Measurements from ENCODE around the gene EEF1B2. TPM values are rescaled to one million over a fixed set of nuclear protein-coding genes. Genes with fewer than 3 reads are reported as not detected.
A peak's percentile ranks its signal among the peaks of the same experiment; 100 is the strongest.
"Not testable (repeated sequence)": the region's sequence is repeated elsewhere in the genome, so short reads cannot be mapped to it uniquely, and the experiment has no call there.

EEF1B2 gene
- total RNA-seq, 1 experiment from 2014 or later: 523 TPM

DNA sequence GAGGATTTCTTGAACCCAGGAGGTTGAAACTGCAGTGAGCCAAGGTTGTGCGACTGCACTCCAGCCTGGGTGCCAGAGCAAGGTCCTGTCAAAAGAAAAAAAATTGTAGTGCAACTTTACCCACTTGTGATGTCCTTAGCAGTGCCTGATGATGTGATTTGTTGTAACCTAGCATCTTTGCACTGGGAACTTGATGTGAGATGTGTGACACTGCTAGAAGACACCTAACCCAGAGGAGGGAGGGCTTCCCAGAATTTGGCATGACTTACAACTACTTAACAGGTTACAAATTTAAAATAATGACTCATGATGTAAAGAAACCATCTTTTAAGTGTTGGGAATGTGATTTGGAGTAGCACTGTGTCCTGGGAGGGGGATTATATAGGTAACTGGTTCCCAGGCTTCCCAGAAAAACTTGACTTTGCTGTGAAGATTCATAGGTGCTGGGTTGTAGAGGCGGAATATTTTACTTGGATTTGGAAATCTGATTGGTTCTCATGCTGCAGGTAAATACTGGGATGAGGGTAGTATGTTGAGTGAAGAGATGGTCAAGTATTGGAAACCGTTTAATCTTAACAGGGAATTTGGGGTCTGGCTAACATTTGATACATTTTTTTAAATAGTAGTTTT lies 3.7 kb downstream of the EEF1B2 start:
- Histone ChIP-seq H3K27ac (ENCODE audit: low read length) (no peak overlapping the region), H3K9me3 (ENCODE audit: control insufficient read depth, insufficient read depth, low read depth, low read length) (no peaks in the 10 kb centered on the region), H3K36me3 (ENCODE audit: control insufficient read depth, insufficient read depth, low read length) (peaks cover 34% of the 10 kb centered on the region), H3K27me3 (ENCODE audit: control insufficient read depth, insufficient read depth, low read length) (no peaks in the 10 kb centered on the region), H3K4me3 (ENCODE audit: low read depth in 2 of 2, low read length in 2 of 2) (no peak overlapping the region), H3K4me1 (ENCODE audit: control insufficient read depth, insufficient read depth, low read length) (peaks cover 16% of the 10 kb centered on the region)
- ATAC-seq: no peak
- BruUV-seq (replicated peaks): no TSS peak
- CTCF ChIA-PET: no interaction called here
- intact Hi-C loops (cut with micrococcal nuclease; ENCODE audit: unreplicated experiment): loop anchor here (5.0 kb wide), 1 partner anchor 99 kb away; no protein-coding TSS in a partner anchor
- POLR2A ChIA-PET: no interaction called here
- in situ Hi-C loops (cut with HindIII; ENCODE audit: low pct_unique_long_range_greater_than_20kb, low sequenced_read_pairs): no loop called here
- TF ChIP-seq POLR2AphosphoS5 (IDR thresholded peaks at IDR 0.05; ENCODE audit: low read depth, low read length) (no peak; the same call in 1 of the 2 replicates), SIN3A (IDR thresholded peaks at IDR 0.05; ENCODE audit: borderline replicate concordance, insufficient read depth, low read depth, low read length) (no peak)
- no peak for DNase-seq (ENCODE audit: low read depth, low spot score)

DNA sequence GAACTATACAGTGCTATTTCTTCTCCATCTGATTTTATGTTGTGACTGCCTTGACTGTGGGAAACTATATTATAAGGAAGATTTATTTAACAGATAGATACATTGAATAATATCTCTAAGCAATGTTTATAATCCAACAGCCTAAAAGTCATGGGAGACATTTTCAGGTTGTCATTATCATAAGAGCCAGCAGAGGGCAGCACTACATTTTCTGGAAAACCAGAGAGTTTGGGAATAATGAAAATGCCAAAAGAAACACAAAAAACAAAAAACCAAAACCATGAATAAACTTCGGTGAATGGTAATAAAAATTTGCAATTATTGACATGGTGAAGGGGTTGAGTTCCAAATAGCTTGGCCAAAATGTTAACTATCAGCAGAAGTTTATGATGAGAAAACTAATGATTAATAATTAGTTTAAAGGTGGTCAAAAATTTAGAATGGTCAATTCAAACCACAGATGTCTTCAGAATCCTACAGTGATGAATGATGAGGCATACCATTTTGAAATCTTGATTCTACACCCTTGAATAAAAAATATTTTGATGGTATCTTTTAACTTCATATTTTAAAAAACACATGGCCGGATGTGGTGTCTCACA lies 4.7 kb downstream of the EEF1B2 start:
- peaks cover 28% of the 10 kb centered on the region for H3K36me3 ChIP-seq (ENCODE audit: control insufficient read depth, insufficient read depth, low read length)
- in situ Hi-C loops (cut with HindIII; ENCODE audit: low pct_unique_long_range_greater_than_20kb, low sequenced_read_pairs): no loop called here
- ATAC-seq (no peak), DNase-seq (ENCODE audit: low read depth, low spot score) (no peak)
- intact Hi-C loops (cut with micrococcal nuclease; ENCODE audit: unreplicated experiment): loop anchor here (5.0 kb wide), 1 partner anchor 98 kb away; no protein-coding TSS in a partner anchor
- no TSS peak for BruUV-seq (replicated peaks)
- H3K4me3 ChIP-seq (ENCODE audit: low read depth in 2 of 2, low read length in 2 of 2): no peak overlapping the region
- ChIA-PET CTCF (interaction anchor here (0.6 to 0.9 kb wide), 3 partner anchors 95 to 1011 kb away, joined by 3 to 4 read pairs (median 3); no protein-coding TSS in a partner anchor), POLR2A (no interaction called here)
- peaks cover 16% of the 10 kb centered on the region for H3K4me1 ChIP-seq (ENCODE audit: control insufficient read depth, insufficient read depth, low read length)
- TF ChIP-seq POLR2AphosphoS5 (IDR thresholded peaks at IDR 0.05; ENCODE audit: low read depth, low read length) (no peak), SIN3A (IDR thresholded peaks at IDR 0.05; ENCODE audit: borderline replicate concordance, insufficient read depth, low read depth, low read length) (no peak)
- TF ChIP-seq, protein P1, sequence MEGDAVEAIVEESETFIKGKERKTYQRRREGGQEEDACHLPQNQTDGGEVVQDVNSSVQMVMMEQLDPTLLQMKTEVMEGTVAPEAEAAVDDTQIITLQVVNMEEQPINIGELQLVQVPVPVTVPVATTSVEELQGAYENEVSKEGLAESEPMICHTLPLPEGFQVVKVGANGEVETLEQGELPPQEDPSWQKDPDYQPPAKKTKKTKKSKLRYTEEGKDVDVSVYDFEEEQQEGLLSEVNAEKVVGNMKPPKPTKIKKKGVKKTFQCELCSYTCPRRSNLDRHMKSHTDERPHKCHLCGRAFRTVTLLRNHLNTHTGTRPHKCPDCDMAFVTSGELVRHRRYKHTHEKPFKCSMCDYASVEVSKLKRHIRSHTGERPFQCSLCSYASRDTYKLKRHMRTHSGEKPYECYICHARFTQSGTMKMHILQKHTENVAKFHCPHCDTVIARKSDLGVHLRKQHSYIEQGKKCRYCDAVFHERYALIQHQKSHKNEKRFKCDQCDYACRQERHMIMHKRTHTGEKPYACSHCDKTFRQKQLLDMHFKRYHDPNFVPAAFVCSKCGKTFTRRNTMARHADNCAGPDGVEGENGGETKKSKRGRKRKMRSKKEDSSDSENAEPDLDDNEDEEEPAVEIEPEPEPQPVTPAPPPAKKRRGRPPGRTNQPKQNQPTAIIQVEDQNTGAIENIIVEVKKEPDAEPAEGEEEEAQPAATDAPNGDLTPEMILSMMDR (IDR thresholded peaks at IDR 0.05): peak; percentile 79; the same call in 1 of the 2 replicates
- H3K27me3 ChIP-seq (ENCODE audit: control insufficient read depth, insufficient read depth, low read length): no peaks in the 10 kb centered on the region
- no peaks in the 10 kb centered on the region for H3K9me3 ChIP-seq (ENCODE audit: control insufficient read depth, insufficient read depth, low read depth, low read length)
- no peak overlapping the region for H3K27ac ChIP-seq (ENCODE audit: low read length)

DNA sequence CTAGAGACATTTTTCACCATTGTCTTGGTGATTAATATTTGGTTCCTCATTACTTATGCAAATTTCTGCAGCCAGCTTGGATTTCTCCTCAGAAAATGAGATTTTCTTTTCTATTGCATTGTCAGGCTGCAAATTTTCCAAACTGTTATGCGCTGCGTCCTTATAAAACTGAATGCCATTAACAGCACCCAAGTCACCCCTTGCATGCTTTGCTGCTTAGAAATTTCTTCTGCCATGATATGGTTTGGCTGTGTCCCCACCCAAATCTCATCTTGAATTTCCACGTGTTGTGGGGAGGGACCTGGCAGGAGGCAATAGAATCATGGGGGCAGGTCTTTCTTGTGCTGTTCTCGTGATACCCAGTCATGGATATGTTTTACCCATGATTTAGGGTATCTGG lies 8.5 kb downstream of the EEF1B2 start:
- DNase-seq (ENCODE audit: low read depth, low spot score); CTCF ChIA-PET; H3K27me3 ChIP-seq (ENCODE audit: control insufficient read depth, insufficient read depth, low read length); H3K4me1 ChIP-seq (ENCODE audit: control insufficient read depth, insufficient read depth, low read length); H3K36me3 ChIP-seq (ENCODE audit: control insufficient read depth, insufficient read depth, low read length); ATAC-seq; BruUV-seq (replicated peaks); POLR2A ChIA-PET; in situ Hi-C loops (cut with HindIII; ENCODE audit: low pct_unique_long_range_greater_than_20kb, low sequenced_read_pairs); H3K27ac ChIP-seq (ENCODE audit: low read length); intact Hi-C loops (cut with micrococcal nuclease; ENCODE audit: unreplicated experiment); H3K4me3 ChIP-seq (ENCODE audit: low read depth in 2 of 2, low read length in 2 of 2); H3K9me3 ChIP-seq (ENCODE audit: control insufficient read depth, insufficient read depth, low read depth, low read length): not testable (repeated sequence)

- ATAC-seq; H3K27ac ChIP-seq (ENCODE audit: low read length); BruUV-seq (replicated peaks); in situ Hi-C loops (cut with HindIII; ENCODE audit: low pct_unique_long_range_greater_than_20kb, low sequenced_read_pairs); DNase-seq (ENCODE audit: low read depth, low spot score); H3K9me3 ChIP-seq (ENCODE audit: control insufficient read depth, insufficient read depth, low read depth, low read length); H3K4me1 ChIP-seq (ENCODE audit: control insufficient read depth, insufficient read depth, low read length); POLR2A ChIA-PET; H3K27me3 ChIP-seq (ENCODE audit: control insufficient read depth, insufficient read depth, low read length); CTCF ChIA-PET; intact Hi-C loops (cut with micrococcal nuclease; ENCODE audit: unreplicated experiment); H3K36me3 ChIP-seq (ENCODE audit: control insufficient read depth, insufficient read depth, low read length); H3K4me3 ChIP-seq (ENCODE audit: low read depth in 2 of 2, low read length in 2 of 2): not testable (repeated sequence)
Measured at GRCh38 chr2:206171624-206172397, 12.1 kb downstream of the EEF1B2 start.

Measured in Panc1 (cell line).